ENCODE data around the gene WWOX. TPM values are rescaled to one million over a fixed set of nuclear protein-coding genes. Genes with fewer than 3 reads are reported as not detected.

Gene WWOX
- total and polyA plus RNA-seq, 2 of the 8 experiments (the other 6 are each of a cell fraction or from before 2014, with no cell fraction given), result 5.4 to 16.7 TPM

DNA sequence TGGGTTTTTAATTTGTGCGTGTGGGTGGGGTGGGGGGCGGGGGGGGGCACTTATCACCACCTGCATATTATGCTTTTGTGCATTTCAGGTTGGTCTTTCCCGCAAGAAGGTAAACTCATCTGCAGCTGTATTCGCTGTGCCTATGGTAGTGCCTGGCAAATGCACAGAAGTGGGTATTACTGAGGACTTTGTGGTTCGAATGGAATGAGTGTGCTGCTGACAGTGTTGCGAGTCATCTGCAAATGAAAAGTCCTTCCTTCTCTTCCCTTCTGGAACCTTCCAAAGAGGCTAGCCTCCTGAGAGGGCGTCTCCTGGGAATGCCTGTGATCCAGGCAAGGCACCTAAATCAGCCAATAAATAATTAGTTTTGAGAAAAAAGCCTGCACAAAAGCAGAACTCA lies 968.1 kb downstream of the WWOX start:
- no peaks in the 10 kb centered on the region for H3K79me2 ChIP-seq (ENCODE audit: control insufficient read depth in 1 of 2, insufficient read depth in 2 of 2, low read length in 2 of 2)
- 93% methylated on average over 4 of the region's 7 CpGs; no CpG with 5 or more reads in 1 of the 2 experiments for WGBS, 2 experiments (ENCODE audit: extremely low coverage in 1 of 2, insufficient coverage in 1 of 2, insufficient read length in 1 of 2, insufficient replicate concordance in 2 of 2, low coverage in 1 of 2, low lambda C conversion rate in 2 of 2, missing lambda C conversion rate in 1 of 2)
- FAIRE-seq, result no peak
- TF ChIP-seq NANOG (IDR thresholded peaks at IDR 0.05; ENCODE audit: insufficient read depth, low read depth, low read length, poor library complexity, severe bottlenecking) (no peak), ZNF274 (IDR thresholded peaks at IDR 0.05; ENCODE audit: borderline replicate concordance, extremely low read depth, low read length) (no peak)

More for the DNA sequence above, 968.1 kb downstream of the WWOX start:
- H3K14ac ChIP-seq (ENCODE audit: insufficient read length), result no peak overlapping the region
- H4K91ac ChIP-seq (replicated peaks; ENCODE audit: insufficient read length, low read length), result no peak overlapping the region
- H3K56ac ChIP-seq (replicated peaks; ENCODE audit: insufficient read length, low read depth, low read length), result no peak overlapping the region
- H2AK5ac ChIP-seq (ENCODE audit: low read depth, low read length), result no peak overlapping the region
- no peak overlapping the region for H3K9ac ChIP-seq (replicated peaks in 1 of 4; ENCODE audit: extremely low read depth in 1 of 4, low read depth in 3 of 4, low read length in 3 of 4)
- no peak overlapping the region for H3K4me3 ChIP-seq (ENCODE audit: extremely low read depth in 1 of 4, insufficient read depth in 2 of 4, low read depth in 3 of 4, low read length in 4 of 4)
- no peak overlapping the region for H2BK5ac ChIP-seq (ENCODE audit: low read depth, low read length)
- H4K20me1 ChIP-seq (replicated peaks in 1 of 2; ENCODE audit: control insufficient read depth in 1 of 2, insufficient read depth in 2 of 2, low read length in 2 of 2), result no peaks in the 10 kb centered on the region
- CTCF ChIA-PET (ENCODE audit: partially characterized antibody), result interaction anchor here (0.6 to 1.4 kb wide), 3 partner anchors 20 to 613 kb away, joined by 3 to 4 read pairs (median 3); no protein-coding TSS in a partner anchor
- peaks cover 0 to 6% (median 0%) of the 10 kb centered on the region in 4 experiments; a peak in 3 of 7 replicates for H3K4me1 ChIP-seq (replicated peaks in 1 of 4; ENCODE audit: control insufficient read depth in 3 of 4, insufficient read depth in 4 of 4, low read length in 3 of 4)
- H3K23ac ChIP-seq (ENCODE audit: insufficient read length), result no peak overlapping the region
- no peaks in the 10 kb centered on the region; a peak in 1 of 7 replicates for H3K27me3 ChIP-seq (replicated peaks in 1 of 4; ENCODE audit: control insufficient read depth in 3 of 4, extremely low read depth in 1 of 4, insufficient read depth in 3 of 4, low read length in 3 of 4)
- H3K4ac ChIP-seq (replicated peaks; ENCODE audit: insufficient read length, low read depth, low read length), result no peak overlapping the region
- H4K5ac ChIP-seq (ENCODE audit: insufficient read length, low read depth, low read length), result no peak overlapping the region
- no peak overlapping the region for H2BK20ac ChIP-seq (ENCODE audit: low read length)
- no peak overlapping the region for H2AFZ ChIP-seq (ENCODE audit: low read length)
- no peak overlapping the region for H2BK15ac ChIP-seq (ENCODE audit: low read length)
- H4K8ac ChIP-seq (ENCODE audit: extremely low read depth, insufficient read depth, low read length), result no peak overlapping the region
- no peaks in the 10 kb centered on the region for H3K9me3 ChIP-seq (ENCODE audit: insufficient read depth in 2 of 2, low read depth in 1 of 2, low read length in 1 of 2)
- POLR2A ChIA-PET (ENCODE audit: partially characterized antibody), result interaction anchor here (0.6 kb wide), 1 partner anchor 431 kb away, joined by 3 read pairs; no protein-coding TSS in a partner anchor
- no peak for DNase-seq (ENCODE audit: low read depth in 1 of 2, low spot score in 2 of 2)
- H3K23me2 ChIP-seq (ENCODE audit: low read depth, low read length), result no peaks in the 10 kb centered on the region
- H3K79me1 ChIP-seq (ENCODE audit: low read depth, low read length), result no peaks in the 10 kb centered on the region
- no peak overlapping the region for H2BK12ac ChIP-seq (ENCODE audit: low read depth, low read length)
- no peak overlapping the region for H2BK120ac ChIP-seq (replicated peaks; ENCODE audit: low read depth, low read length)
- no peak overlapping the region for H3K27ac ChIP-seq (ENCODE audit: low read depth, low read length)
- no peak overlapping the region for H3K18ac ChIP-seq (ENCODE audit: extremely low read depth, low read length)
- no peak overlapping the region for H3K4me2 ChIP-seq (ENCODE audit: insufficient read depth in 1 of 2, low read depth in 2 of 2, low read length in 2 of 2)
- no peaks in the 10 kb centered on the region for H3K36me3 ChIP-seq (ENCODE audit: control insufficient read depth in 2 of 4, insufficient read depth in 4 of 4, low read length in 3 of 4)

All from H1 (cell line).